BJ (cell line): ENCODE results near the gene DSG1. TPM values are rescaled to one million over a fixed set of nuclear protein-coding genes. Genes with fewer than 3 reads are reported as not detected.

Experiments used
- CTCF ChIA-PET: fragments of 350-600 bp; formaldehyde crosslinking; extraction: SDS; loops from one replicate; lab custom pipeline; 2021; ENCODE audit warnings: antibody characterized with exemption, inconsistent platforms; lab: Yijun Ruan, JAX
- POLR2A ChIA-PET: fragments of 300-600 bp; sonication (Branson Sonifier 250); formaldehyde crosslinking; extraction: SDS; loops from one replicate; lab custom pipeline; 2021; ENCODE audit warnings: antibody characterized with exemption; lab: Charles Lee
- DNase-seq: peaks from one replicate; pipeline ENCODE4 v3.0.0-alpha.2; 2011; ENCODE audit warnings: low read depth
- H3K27me3 ChIP-seq: 2 replicates; pipeline ENCODE4 v1.6.0; 2011; ENCODE audit warnings: low read length; ENCODE audit not compliant: control insufficient read depth, insufficient read depth
- H3K36me3 ChIP-seq: 2 replicates; pipeline ENCODE4 v1.5.1; 2011; ENCODE audit warnings: low read length; ENCODE audit not compliant: control insufficient read depth, insufficient read depth
- H3K4me3 ChIP-seq: 2 replicates; pipeline ENCODE4 v1.5.1; 2011; ENCODE audit warnings: low read depth, mild to moderate bottlenecking, control low read depth, low read length
- polyA plus RNA-seq: library from polyadenylated mRNA; depleted of rRNA; stranded (reverse); fragments of >200 nt; gene quantifications from 2 replicates; pipeline ENCODE4 v1.2.3, GENCODE V29; 2011
- TF ChIP-seq, protein P1 (sequence below): IDR thresholded peaks from 2 replicates; pipeline ENCODE4 v1.5.1; 2011; ENCODE audit warnings: low read depth, mild to moderate bottlenecking, control low read depth, inconsistent platforms, low read length, moderate library complexity; ENCODE audit not compliant: insufficient read depth

DSG1 gene
- polyA plus RNA-seq, 1 experiment, result not detected

DNA sequence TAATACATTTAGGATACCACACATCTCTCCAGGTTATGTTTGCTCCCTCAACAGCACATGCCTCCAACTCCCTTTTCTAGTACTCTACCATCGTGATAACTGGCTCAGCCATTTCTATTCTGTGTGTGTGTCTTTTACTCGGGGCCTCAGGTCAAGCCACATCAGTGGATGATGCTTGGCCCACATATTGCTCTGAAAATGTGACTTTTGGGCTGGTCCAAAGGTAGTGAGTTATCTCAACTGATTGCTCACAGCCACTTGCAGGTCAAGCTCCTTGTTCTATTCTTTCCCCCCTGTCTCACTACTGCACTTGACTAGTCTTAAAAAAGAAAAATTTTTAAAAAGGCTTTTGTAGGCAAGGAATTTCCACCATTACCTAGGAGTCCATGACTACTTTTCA lies 64.1 kb downstream of the DSG1 start:
- no peak overlapping the region for H3K4me3 ChIP-seq
- no peaks in the 10 kb centered on the region for H3K27me3 ChIP-seq
- TF ChIP-seq, protein P1, sequence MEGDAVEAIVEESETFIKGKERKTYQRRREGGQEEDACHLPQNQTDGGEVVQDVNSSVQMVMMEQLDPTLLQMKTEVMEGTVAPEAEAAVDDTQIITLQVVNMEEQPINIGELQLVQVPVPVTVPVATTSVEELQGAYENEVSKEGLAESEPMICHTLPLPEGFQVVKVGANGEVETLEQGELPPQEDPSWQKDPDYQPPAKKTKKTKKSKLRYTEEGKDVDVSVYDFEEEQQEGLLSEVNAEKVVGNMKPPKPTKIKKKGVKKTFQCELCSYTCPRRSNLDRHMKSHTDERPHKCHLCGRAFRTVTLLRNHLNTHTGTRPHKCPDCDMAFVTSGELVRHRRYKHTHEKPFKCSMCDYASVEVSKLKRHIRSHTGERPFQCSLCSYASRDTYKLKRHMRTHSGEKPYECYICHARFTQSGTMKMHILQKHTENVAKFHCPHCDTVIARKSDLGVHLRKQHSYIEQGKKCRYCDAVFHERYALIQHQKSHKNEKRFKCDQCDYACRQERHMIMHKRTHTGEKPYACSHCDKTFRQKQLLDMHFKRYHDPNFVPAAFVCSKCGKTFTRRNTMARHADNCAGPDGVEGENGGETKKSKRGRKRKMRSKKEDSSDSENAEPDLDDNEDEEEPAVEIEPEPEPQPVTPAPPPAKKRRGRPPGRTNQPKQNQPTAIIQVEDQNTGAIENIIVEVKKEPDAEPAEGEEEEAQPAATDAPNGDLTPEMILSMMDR, result no peak
- no peaks in the 10 kb centered on the region for H3K36me3 ChIP-seq
- ChIA-PET CTCF (no interaction called here), POLR2A (no interaction called here)
- no peak for DNase-seq

- TF ChIP-seq, protein P1, result no peak
- Histone ChIP-seq H3K27me3 (no peaks in the 10 kb centered on the region), H3K4me3 (no peak overlapping the region), H3K36me3 (no peaks in the 10 kb centered on the region)
- CTCF ChIA-PET, result no interaction called here
- DNase-seq, result no peak
- POLR2A ChIA-PET, result no interaction called here
Measured at GRCh38 chr18:31386741-31387140, 68.8 kb downstream of the DSG1 start.

DNA sequence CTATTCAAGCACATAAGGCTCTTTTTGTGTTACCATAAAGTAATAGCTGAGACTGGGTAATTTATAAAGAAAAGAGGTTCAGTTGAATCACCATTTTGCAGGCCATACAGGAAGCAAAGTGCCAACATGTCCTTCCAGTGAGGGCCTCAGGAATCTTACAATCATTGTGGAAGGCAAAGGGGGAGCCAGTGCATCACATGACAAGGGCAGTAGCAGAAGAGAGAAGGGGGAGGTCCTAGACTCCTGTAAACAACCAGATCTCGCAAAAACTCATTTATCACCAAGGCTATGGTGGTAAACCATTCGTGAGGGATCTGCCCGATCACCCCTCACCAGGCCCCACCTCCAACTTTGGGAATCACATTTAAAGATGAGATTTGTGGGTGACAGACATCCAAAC lies 75.3 kb downstream of the DSG1 start:
- Histone ChIP-seq H3K27me3 (no peaks in the 10 kb centered on the region), H3K36me3 (no peaks in the 10 kb centered on the region), H3K4me3 (no peak overlapping the region)
- DNase-seq, result no peak
- TF ChIP-seq, protein P1, result no peak
- ChIA-PET CTCF (no interaction called here), POLR2A (no interaction called here)

DNA sequence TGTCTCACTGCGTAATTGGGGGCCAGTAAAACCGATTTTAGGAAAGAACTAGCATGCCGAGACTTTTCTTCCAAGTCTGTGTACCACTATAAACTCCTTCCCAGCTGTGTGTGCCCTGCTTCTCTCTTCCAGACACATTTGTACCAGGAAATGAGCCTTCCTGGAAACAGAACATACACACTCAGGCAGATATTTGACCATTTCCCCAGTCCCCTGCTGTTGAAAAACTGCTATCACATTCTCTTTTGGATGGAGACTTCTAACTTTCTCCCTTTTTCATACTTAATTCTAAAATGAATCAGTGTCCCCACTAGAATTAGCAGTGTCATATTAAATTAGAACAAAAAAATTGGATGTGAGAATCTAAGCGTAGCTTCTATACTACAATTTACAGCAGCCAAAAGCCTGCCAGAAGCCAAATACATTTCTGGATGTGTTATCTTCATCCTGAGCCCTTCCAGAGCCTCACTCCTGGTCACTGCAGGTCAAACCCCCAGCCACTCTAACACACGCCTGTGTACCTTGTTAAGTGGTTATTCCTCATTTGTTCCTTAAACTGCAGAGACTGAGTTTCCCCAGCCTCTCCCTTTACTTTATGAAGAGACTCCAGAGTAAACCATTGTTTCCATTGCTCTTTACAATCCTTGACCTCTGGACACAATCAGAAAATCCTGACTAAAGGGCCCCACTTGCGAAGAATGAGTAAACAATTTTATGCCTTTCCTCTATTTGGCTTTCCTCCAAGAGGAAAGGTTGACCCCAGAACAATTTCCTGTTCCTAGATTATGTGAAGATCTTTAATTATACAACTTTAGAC lies 79.0 kb downstream of the DSG1 start:
- POLR2A ChIA-PET, result no interaction called here
- H3K36me3 ChIP-seq, result no peaks in the 10 kb centered on the region
- no peaks in the 10 kb centered on the region for H3K27me3 ChIP-seq
- TF ChIP-seq, protein P1, result no peak
- DNase-seq, result no peak
- H3K4me3 ChIP-seq, result no peak overlapping the region
- CTCF ChIA-PET, result no interaction called here

DNA sequence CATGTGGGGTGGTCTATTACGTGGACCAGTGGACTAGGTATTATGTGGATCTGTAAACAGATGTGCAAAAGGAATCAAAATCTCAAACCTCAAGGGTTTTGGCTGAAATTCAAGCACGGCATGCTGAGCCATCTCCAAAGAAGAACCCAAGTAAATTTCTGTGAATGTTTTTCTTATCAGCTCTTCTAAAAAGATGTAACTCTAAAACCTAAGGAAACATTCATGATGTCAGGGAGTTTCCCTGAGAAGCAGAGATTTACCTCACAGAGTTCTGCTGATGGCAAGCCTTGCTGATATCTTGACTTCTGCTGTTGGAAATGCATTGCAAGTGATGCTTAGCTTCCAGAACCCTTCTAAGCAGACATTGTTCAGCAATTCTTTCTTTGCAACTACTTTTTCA lies 80.2 kb downstream of the DSG1 start:
- ChIA-PET POLR2A (no interaction called here), CTCF (no interaction called here)
- DNase-seq, result no peak
- Histone ChIP-seq H3K27me3 (no peaks in the 10 kb centered on the region), H3K4me3 (no peak overlapping the region), H3K36me3 (no peaks in the 10 kb centered on the region)
- TF ChIP-seq, protein P1, result no peak
